DND-41 (cell line): Measurements from ENCODE around the gene GMEB2.

ENCODE experiments used
- ATAC-seq: fragments of 200-7000 bp; cut with Tn5 transposase; 3 replicates; pipeline ENCODE4 v1.9.1; 2021; ENCODE audit warnings: low read depth; ENCODE audit not compliant: insufficient read depth
- DNase-seq: peaks from one replicate; pipeline ENCODE4 v3.0.0-alpha.2; 2020
- H2AFZ ChIP-seq: 2 replicates; pipeline ENCODE4 v1.6.0; 2012; ENCODE audit warnings: low read depth, low read length
- H3K27ac ChIP-seq: 2 replicates; pipeline ENCODE4 v1.5.1; 2012; ENCODE audit warnings: low read length, inconsistent platforms
- H3K27me3 ChIP-seq: fragments of 200-600 bp; sonication (generic); 2 replicates; pipeline ENCODE4 v1.6.0; 2012; ENCODE audit warnings: low read length, mild to moderate bottlenecking, inconsistent platforms; ENCODE audit not compliant: insufficient read depth, poor library complexity
- H3K36me3 ChIP-seq: 2 replicates; pipeline ENCODE4 v1.5.1; 2012; ENCODE audit warnings: low read length, inconsistent platforms; ENCODE audit not compliant: insufficient read depth
- H3K4me1 ChIP-seq: 2 replicates; pipeline ENCODE4 v1.5.1; 2012; ENCODE audit warnings: mild to moderate bottlenecking, low read length; ENCODE audit not compliant: insufficient read depth
- H3K4me2 ChIP-seq: 2 replicates; pipeline ENCODE4 v1.6.0; 2012; ENCODE audit warnings: mild to moderate bottlenecking, moderate library complexity, low read length, inconsistent platforms; ENCODE audit not compliant: insufficient read depth
- H3K4me3 ChIP-seq, 2 experiments: fragments of 200-600 bp in 1 of 2; shearing (Covaris generic) in 1 of 2; 2 replicates each; pipeline ENCODE4 v1.5.1; 2012 to 2016; ENCODE audit warnings: inconsistent platforms in 2 of 2, low read length in 2 of 2, mild to moderate bottlenecking in 2 of 2, low read depth in 1 of 2, moderate library complexity in 1 of 2
- H3K79me2 ChIP-seq: 2 replicates; pipeline ENCODE4 v1.6.0; 2012; ENCODE audit warnings: low read length, inconsistent platforms; ENCODE audit not compliant: insufficient read depth
- H3K9ac ChIP-seq: 2 replicates; pipeline ENCODE4 v1.6.0; 2012; ENCODE audit warnings: low read depth, mild to moderate bottlenecking, inconsistent platforms, low read length, moderate library complexity
- H3K9me3 ChIP-seq: 2 replicates; pipeline ENCODE4 v1.5.1; 2012; ENCODE audit warnings: low read length, moderate library complexity, mild to moderate bottlenecking, inconsistent platforms; ENCODE audit not compliant: insufficient read depth, severe bottlenecking
- H4K20me1 ChIP-seq: 2 replicates; pipeline ENCODE4 v1.6.0; 2012; ENCODE audit warnings: low read length; ENCODE audit not compliant: insufficient read depth
- EZH2 ChIP-seq: IDR thresholded peaks from 3 replicates; pipeline ENCODE4 v1.6.1; 2012; ENCODE audit warnings: borderline replicate concordance, low read depth, mild to moderate bottlenecking, moderate library complexity, low read length, inconsistent platforms; ENCODE audit not compliant: severe bottlenecking
- TF ChIP-seq, protein P1 (sequence below): IDR thresholded peaks from 2 replicates; pipeline ENCODE4 v1.5.1; 2012; ENCODE audit warnings: borderline replicate concordance, low read length, moderate library complexity, mild to moderate bottlenecking; ENCODE audit not compliant: poor library complexity, severe bottlenecking; ENCODE audit errors: extremely low read depth

Gene GMEB2, protein sequence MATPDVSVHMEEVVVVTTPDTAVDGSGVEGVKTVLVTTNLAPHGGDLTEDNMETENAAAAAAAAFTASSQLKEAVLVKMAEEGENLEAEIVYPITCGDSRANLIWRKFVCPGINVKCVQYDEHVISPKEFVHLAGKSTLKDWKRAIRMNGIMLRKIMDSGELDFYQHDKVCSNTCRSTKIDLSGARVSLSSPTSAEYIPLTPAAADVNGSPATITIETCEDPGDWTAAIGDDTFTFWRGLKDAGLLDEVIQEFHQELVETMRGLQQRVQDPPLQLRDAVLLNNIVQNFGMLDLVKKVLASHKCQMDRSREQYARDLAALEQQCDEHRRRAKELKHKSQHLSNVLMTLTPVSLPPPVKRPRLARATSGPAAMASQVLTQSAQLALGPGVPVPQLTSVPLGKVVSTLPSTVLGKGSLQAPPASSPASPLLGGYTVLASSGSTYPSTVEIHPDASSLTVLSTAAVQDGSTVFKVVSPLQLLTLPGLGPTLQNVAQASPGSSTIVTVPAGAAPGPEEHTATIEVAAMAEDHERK

DNA sequence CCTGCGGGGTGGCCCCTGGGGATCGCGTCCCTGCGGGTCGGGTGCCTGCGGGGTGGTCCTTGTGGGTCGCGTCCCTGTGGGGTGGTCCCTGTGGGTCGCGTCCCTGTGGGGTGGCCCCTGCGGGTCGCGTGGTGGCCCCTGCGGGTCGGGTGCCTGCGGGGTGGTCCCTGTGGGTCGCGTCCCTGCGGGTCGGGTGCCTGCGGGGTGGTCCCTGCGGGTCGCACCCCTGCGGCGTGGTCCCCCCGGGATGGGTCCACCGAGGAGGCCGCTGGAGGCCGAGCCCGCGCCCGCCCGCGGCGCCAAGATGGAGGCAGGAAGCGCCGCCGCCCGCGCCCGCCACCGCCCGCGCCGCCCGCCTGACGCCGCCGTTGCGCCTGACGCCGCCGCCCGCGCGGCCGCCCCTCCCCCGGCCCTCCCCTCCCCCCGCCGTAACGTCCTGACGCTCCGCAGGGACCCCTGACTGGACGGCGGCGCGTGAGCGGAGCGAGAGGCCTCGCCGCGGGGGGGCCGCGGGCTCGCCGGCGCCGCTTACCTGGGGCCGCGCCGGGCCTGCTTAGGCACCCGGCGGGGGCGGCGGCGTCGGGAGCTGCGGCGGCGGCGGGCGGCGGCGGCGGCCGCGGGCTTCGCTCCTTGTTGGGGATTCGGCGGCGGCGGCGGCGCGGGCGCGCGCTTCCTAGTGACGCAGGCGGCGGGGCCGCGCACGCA lies at the start of gene GMEB2:
TSS of gene GMEB2 (minus strand) at position 678 of the 705 bp plus-strand sequence. CDS start 7,704 bp downstream, outside the sequence.
- Histone ChIP-seq H3K9ac (peak within 1 kb of the TSS; percentile 99), H3K27ac (peak within 1 kb of the TSS; percentile 99), H3K4me3 (peak within 1 kb of the TSS; percentile 100), H2AFZ (peak within 1 kb of the TSS; percentile 99), H3K4me2 (peak within 1 kb of the TSS; percentile 98), H4K20me1 (peaks cover 9% of the 10 kb centered on the region; the same call in 1 of the 2 replicates), H3K36me3 (peaks cover 19% of the 10 kb centered on the region; the same call in 1 of the 2 replicates), H3K9me3 (no peaks in the 10 kb centered on the region), H3K79me2 (peaks cover 69% of the 10 kb centered on the region), H3K27me3 (no peaks in the 10 kb centered on the region), H3K4me1 (peaks cover 43% of the 10 kb centered on the region)
- DNase-seq (peak; percentile 82), ATAC-seq (peak; percentile 42)
- TF ChIP-seq EZH2, result no peak
- TF ChIP-seq, protein P1, sequence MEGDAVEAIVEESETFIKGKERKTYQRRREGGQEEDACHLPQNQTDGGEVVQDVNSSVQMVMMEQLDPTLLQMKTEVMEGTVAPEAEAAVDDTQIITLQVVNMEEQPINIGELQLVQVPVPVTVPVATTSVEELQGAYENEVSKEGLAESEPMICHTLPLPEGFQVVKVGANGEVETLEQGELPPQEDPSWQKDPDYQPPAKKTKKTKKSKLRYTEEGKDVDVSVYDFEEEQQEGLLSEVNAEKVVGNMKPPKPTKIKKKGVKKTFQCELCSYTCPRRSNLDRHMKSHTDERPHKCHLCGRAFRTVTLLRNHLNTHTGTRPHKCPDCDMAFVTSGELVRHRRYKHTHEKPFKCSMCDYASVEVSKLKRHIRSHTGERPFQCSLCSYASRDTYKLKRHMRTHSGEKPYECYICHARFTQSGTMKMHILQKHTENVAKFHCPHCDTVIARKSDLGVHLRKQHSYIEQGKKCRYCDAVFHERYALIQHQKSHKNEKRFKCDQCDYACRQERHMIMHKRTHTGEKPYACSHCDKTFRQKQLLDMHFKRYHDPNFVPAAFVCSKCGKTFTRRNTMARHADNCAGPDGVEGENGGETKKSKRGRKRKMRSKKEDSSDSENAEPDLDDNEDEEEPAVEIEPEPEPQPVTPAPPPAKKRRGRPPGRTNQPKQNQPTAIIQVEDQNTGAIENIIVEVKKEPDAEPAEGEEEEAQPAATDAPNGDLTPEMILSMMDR, result no peak

DNA sequence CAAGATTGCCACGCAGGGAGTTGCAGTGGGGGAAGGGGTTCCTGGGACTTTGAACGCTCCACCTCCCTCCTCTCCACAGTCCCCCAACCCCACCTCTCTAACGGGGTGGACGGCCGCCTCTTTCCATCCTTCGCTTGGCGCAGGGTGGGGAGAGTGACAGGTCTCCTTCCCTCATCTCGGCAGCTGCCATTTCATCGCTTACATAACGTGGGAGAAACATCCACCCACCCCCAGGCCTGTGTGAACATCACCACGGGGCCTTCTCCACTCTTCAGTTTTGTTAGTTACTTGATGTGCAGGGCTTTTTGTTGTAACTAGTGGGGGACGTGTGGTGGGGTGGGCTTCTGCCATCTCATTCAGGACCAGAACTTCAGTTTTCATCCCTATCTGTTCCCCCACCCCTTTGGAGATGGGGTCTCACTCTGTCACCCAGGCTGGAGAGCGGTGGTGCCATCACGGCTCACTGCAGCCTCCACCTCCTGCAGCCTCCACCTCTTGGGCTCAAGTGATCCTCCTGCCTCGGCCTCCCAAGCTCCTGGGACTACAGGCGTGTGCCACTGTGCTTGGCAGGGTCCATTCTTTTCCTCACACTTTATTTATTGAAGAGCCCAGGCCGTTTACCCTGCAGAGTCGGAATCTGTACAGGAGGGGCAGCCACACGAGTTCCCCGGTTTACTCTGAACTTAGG lies 48.9 kb upstream of the GMEB2 start:
- H3K4me2 ChIP-seq, result no peak overlapping the region
- DNase-seq, result no peak
- no peak overlapping the region for H2AFZ ChIP-seq
- ATAC-seq, result no peak
- H3K79me2 ChIP-seq, result no peaks in the 10 kb centered on the region
- H3K4me3 ChIP-seq, result no peak overlapping the region
- no peaks in the 10 kb centered on the region for H3K4me1 ChIP-seq
- no peaks in the 10 kb centered on the region for H3K9me3 ChIP-seq
- peaks cover 8% of the 10 kb centered on the region; the same call in 1 of the 2 replicates for H4K20me1 ChIP-seq
- H3K9ac ChIP-seq, result no peak overlapping the region
- H3K27ac ChIP-seq, result no peak overlapping the region
- no peaks in the 10 kb centered on the region for H3K27me3 ChIP-seq
- peaks cover 76% of the 10 kb centered on the region for H3K36me3 ChIP-seq
- TF ChIP-seq, protein P1, result no peak

DNA sequence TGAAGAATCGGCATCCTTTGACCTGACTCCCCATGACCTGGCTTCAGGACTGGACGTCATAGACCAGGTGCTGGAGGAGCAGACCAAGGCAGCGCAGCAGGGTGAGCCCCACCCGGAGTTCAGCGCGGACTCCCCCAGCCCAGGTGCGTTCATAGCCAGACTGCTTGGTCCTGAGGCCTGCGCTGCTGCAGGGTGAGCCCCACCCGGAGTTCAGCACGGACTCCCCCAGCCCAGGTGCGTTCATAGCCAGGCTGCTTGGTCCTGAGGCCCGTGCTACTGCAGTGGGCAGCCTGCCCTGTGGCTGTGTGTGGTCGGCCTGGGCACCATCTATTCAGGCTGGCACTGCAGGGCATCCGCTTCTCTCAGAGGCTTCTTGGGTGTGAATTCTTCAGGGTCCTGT lies 47.0 kb upstream of the GMEB2 start:
- Histone ChIP-seq H3K9ac (no peak overlapping the region), H3K36me3 (peaks cover 68% of the 10 kb centered on the region), H3K4me1 (no peaks in the 10 kb centered on the region), H3K4me3 (no peak overlapping the region), H2AFZ (no peak overlapping the region), H4K20me1 (no peaks in the 10 kb centered on the region), H3K9me3 (no peaks in the 10 kb centered on the region), H3K79me2 (no peaks in the 10 kb centered on the region), H3K27me3 (no peaks in the 10 kb centered on the region), H3K27ac (no peak overlapping the region), H3K4me2 (no peak overlapping the region)
- ATAC-seq, result 0 out of 3 replicates have a peak, but pooled peaks have one; percentile 17
- TF ChIP-seq, protein P1, result no peak
- TF ChIP-seq EZH2, result no peak
- DNase-seq, result no peak
